Measurements from ENCODE around the gene NBPF12. TPM values are rescaled to one million over a fixed set of nuclear protein-coding genes. Genes with fewer than 3 reads are reported as not detected.
A peak's percentile ranks its signal among the peaks of the same experiment; 100 is the strongest.
"Not testable (repeated sequence)": the region's sequence is repeated elsewhere in the genome, so short reads cannot be mapped to it uniquely, and the experiment has no call there.

NBPF12 gene
- total RNA-seq, 1 donor from 2014 or later, result 9.1 TPM

DNA sequence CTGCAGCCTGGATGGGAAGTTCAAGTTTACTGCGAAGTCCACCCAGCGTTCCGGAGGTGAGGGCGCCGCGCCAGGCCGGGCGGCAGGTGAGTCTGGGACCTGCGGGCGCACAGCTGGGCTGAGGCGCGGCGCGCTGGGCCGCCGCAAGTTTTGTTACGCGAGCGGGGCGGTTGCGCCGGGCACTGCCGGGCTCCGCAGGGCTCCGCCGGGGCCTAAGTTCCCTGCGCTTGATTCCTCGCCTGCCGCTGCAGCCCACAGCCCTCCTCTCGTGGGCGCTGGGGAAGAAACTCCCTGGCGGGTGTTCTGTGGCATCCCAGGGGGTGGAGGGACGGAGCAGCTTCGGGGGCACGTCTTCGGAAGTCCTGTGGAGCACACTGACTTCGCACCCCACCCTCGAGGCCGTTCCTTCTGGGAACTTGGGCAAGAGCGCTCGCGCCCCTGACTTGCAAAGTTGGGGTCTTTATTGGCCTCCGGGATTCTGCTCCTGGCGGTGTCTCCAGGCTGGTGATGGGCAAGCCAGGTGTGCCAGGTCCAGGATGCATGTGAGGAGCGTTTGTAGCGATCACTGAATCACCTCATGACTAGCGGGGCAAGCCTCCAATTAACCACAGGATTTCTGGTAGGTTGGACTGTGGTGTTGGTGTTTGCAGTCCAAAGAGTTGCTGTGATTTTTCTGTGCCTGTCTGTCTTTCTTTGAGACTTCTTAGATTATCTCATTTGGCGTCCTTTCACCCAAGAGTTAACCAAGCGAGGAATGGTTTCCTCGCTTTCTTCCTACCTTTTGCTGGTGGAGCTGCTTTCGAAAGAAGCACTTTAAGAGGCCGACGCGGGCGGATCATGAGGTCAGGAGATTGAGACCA lies 1.0 kb downstream of the NBPF12 start:
- peak; percentile 31 for TF ChIP-seq EZH2 (IDR thresholded peaks at IDR 0.05)
- not testable (repeated sequence) for H3K4me1 Mint-ChIP-seq; H3K9ac ChIP-seq; H3K27me3 ChIP-seq; H3F3A ChIP-seq (ENCODE audit: low read depth); H3K4me1 ChIP-seq; H3K27me3 Mint-ChIP-seq (ENCODE audit: insufficient read depth, low read depth); H3K36me3 ChIP-seq; H3K79me2 ChIP-seq (ENCODE audit: low read depth); H3K9me3 Mint-ChIP-seq; H3K36me3 Mint-ChIP-seq; H4K20me1 ChIP-seq (ENCODE audit: low read depth); H3K27ac ChIP-seq; H3K9me3 ChIP-seq (ENCODE audit: low read depth)
- peak overlapping the region; percentile 83 for H3K4me3 ChIP-seq
- peak overlapping the region; percentile 53 for H3K27ac Mint-ChIP-seq
- DNase-seq (ENCODE audit: low spot score), result peak; percentile 41
- H3K4me2 ChIP-seq, result peak overlapping the region; percentile 81
- peak overlapping the region; percentile 93 for H3K4me3 Mint-ChIP-seq
- peak overlapping the region; percentile 72 for H2AFZ ChIP-seq (replicated peaks)

GRCh38 chr1:146940293-146940692 lies 2.2 kb downstream of the NBPF12 start:
- H3K27ac ChIP-seq; H3K4me1 Mint-ChIP-seq; H3K36me3 Mint-ChIP-seq; H3K27ac Mint-ChIP-seq; H3K4me1 ChIP-seq; H3K27me3 Mint-ChIP-seq (ENCODE audit: insufficient read depth, low read depth); H3K4me3 ChIP-seq; H3K27me3 ChIP-seq; H3K9ac ChIP-seq; H3K79me2 ChIP-seq (ENCODE audit: low read depth); DNase-seq (ENCODE audit: low spot score); H3K9me3 ChIP-seq (ENCODE audit: low read depth); H3F3A ChIP-seq (ENCODE audit: low read depth); H2AFZ ChIP-seq (replicated peaks); H3K9me3 Mint-ChIP-seq; H3K4me2 ChIP-seq; H4K20me1 ChIP-seq (ENCODE audit: low read depth); H3K36me3 ChIP-seq: not testable (repeated sequence)
- peak overlapping the region; percentile 52 for H3K4me3 Mint-ChIP-seq

DNA sequence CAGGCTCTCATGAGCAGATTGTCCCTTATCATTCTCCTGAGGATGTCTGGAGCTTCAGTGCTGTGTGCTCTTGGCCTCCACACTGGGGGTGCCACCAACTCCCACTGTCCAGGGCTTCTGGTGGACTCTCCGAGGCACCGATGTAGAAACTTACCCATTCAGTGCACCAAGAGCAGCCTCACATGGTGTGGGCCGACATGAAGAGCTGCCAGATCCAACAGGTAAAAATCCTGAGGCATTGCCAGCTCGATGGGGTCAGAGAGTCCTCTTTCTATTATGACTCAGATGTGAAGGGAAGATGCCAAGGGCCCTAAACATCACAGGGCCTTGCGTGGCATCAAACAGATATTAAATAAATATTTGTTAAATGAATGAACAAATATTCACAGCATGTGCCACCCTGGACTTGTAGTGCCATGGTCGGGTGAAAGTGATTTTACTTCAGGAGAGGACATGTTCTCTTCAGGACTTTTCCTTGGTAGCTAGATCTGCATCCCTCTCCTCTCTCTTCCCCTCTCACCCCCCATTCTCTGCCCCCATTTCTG lies 5.3 kb downstream of the NBPF12 start:
- not testable (repeated sequence) for H3K27ac Mint-ChIP-seq; H3K9ac ChIP-seq; H3K4me3 Mint-ChIP-seq; H3K9me3 Mint-ChIP-seq; H3K27me3 Mint-ChIP-seq (ENCODE audit: insufficient read depth, low read depth); H3K27ac ChIP-seq; DNase-seq (ENCODE audit: low spot score); H2AFZ ChIP-seq (replicated peaks); H3K79me2 ChIP-seq (ENCODE audit: low read depth); H3K36me3 ChIP-seq; H3K4me3 ChIP-seq; H3K4me2 ChIP-seq; H3F3A ChIP-seq (ENCODE audit: low read depth); H3K4me1 ChIP-seq; H3K36me3 Mint-ChIP-seq; H3K9me3 ChIP-seq (ENCODE audit: low read depth); H3K4me1 Mint-ChIP-seq; H3K27me3 ChIP-seq
- H4K20me1 ChIP-seq (ENCODE audit: low read depth), result peaks cover 12% of the 10 kb centered on the region

DNA sequence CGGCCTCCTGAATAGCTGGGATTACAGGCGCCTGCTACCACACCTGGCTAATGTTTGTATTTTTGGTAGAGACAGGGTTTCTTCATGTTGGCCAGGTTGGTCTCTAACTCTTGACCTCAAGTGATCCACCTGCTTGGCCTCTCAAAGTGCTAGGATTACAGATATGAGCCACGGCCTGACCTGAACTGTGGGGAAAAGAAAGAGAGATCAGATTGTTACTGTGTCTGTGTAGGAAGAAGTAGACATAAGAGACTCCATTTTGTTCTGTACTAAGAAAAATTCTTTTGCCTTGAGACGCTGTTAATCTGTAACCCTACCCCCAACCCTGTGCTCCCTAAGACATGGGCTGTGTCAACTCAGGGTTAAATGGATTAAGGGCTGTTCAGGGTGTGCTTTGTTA lies 10.0 kb downstream of the NBPF12 start:
- not testable (repeated sequence) for H3K9me3 ChIP-seq (ENCODE audit: low read depth); H3K27me3 Mint-ChIP-seq (ENCODE audit: insufficient read depth, low read depth); H3K4me1 ChIP-seq; H3K4me3 ChIP-seq; H3K4me2 ChIP-seq; H3K4me1 Mint-ChIP-seq; H2AFZ ChIP-seq (replicated peaks); H3K27ac Mint-ChIP-seq; H3F3A ChIP-seq (ENCODE audit: low read depth); H3K36me3 Mint-ChIP-seq; H4K20me1 ChIP-seq (ENCODE audit: low read depth); H3K9ac ChIP-seq; DNase-seq (ENCODE audit: low spot score); H3K79me2 ChIP-seq (ENCODE audit: low read depth); H3K36me3 ChIP-seq; H3K9me3 Mint-ChIP-seq; H3K27me3 ChIP-seq; H3K27ac ChIP-seq; H3K4me3 Mint-ChIP-seq

- H3K27ac ChIP-seq; H3K4me3 Mint-ChIP-seq; H3K79me2 ChIP-seq (ENCODE audit: low read depth); H3K36me3 Mint-ChIP-seq; H3K4me2 ChIP-seq; H3K4me3 ChIP-seq; H3K9me3 ChIP-seq (ENCODE audit: low read depth); H2AFZ ChIP-seq (replicated peaks); DNase-seq (ENCODE audit: low spot score); H3F3A ChIP-seq (ENCODE audit: low read depth); H3K9me3 Mint-ChIP-seq; H3K36me3 ChIP-seq; H3K4me1 Mint-ChIP-seq; H3K9ac ChIP-seq; H3K4me1 ChIP-seq; H3K27me3 Mint-ChIP-seq (ENCODE audit: insufficient read depth, low read depth); H4K20me1 ChIP-seq (ENCODE audit: low read depth); H3K27me3 ChIP-seq; H3K27ac Mint-ChIP-seq: not testable (repeated sequence)
Measured at GRCh38 chr1:146964340-146964739, 26.2 kb downstream of the NBPF12 start.

Data from neural progenitor cell (in vitro differentiated cells).